OCI-LY1 (cell line): Measurements from ENCODE around the gene FBF1.

Source experiments
- CTCF ChIP-seq: fragments of 200-600 bp; sonication (generic), shearing (Covaris generic); IDR thresholded peaks from 2 replicates; pipeline ENCODE4 v1.5.1; 2017; ENCODE audit warnings: mild to moderate bottlenecking, antibody characterized with exemption, low read length, moderate library complexity, mixed read lengths
- EZH2 ChIP-seq: fragments of 200-600 bp; sonication (generic), shearing (Covaris generic); IDR thresholded peaks from 2 replicates; pipeline ENCODE4 v1.8.0; 2017; ENCODE audit warnings: borderline replicate concordance, mixed run types, mild to moderate bottlenecking, antibody characterized with exemption, low read length, moderate library complexity, mixed read lengths

- TF ChIP-seq EZH2 (no peak), CTCF (no peak)
Measured at GRCh38 chr17:75893305-75894048, 47.4 kb downstream of the FBF1 start.
